ENCODE measurements around the gene MCAM.

- TF ChIP-seq EP300 (IDR thresholded peaks at IDR 0.05) (no peak), POLR2AphosphoS5 (IDR thresholded peaks at IDR 0.05) (peak; percentile 76 to 81 (median 79)), CTCF (IDR thresholded peaks at IDR 0.05) (no peak)
These were observed 1.6 kb upstream of the MCAM start for GRCh38 chr11:119318240-119319135.
